K562 (cell line): Measurements from ENCODE around the gene EPHA2. TPM values are rescaled to one million over a fixed set of nuclear protein-coding genes. Genes with fewer than 3 reads are reported as not detected.

Experiments
- ATAC-seq: fragments of 200-7000 bp; cut with Tn5 transposase; 3 replicates; pipeline ENCODE4 v1.9.1; 2020; ENCODE audit warnings: moderate library complexity
- BruUV-seq: library from RNA; stranded (reverse); fragments of 400-500 nt; replicated peaks from 2 replicates; lab custom pipeline; 2021; lab: Mats Ljungman, UMichigan
- CTCF ChIA-PET: fragments of 300-600 bp; formaldehyde crosslinking; extraction: SDS; loops from one replicate; lab custom pipeline; 2021; ENCODE audit warnings: low intra/inter-chr PET ratio; lab: Yijun Ruan, JAX
- POLR2A ChIA-PET: fragments of 300-600, 350-650 bp; sonication (Branson Sonifier 250); formaldehyde crosslinking; extraction: SDS; loops from one replicate; lab custom pipeline; 2021; ENCODE audit warnings: antibody characterized with exemption, inconsistent platforms; lab: Yijun Ruan, JAX
- DNase-seq, 4 experiments: peaks; one replicate each; pipeline versions ENCODE4 v3.0.0 to v3.0.0-alpha.2; 2011 to 2018; ENCODE audit warnings: low spot score in 3 of 4, mixed read lengths in 3 of 4; ENCODE audit errors: extremely low read depth in 1 of 4
- FAIRE-seq: peaks from 2 replicates; lab custom pipeline; 2011; peaks lifted over from hg19 to GRCh38; lab: Jason Lieb, UNC
- H2AFZ ChIP-seq: 2 replicates; pipeline ENCODE4 v1.6.0; 2011; ENCODE audit warnings: low read depth, low read length, control low read depth, inconsistent platforms
- H3K27ac ChIP-seq: fragments of 200-600 bp; 3 replicates; pipeline ENCODE4 v1.8.0; 2011; ENCODE audit warnings: low read depth, mild to moderate bottlenecking, control low read depth, inconsistent platforms, low read length, moderate library complexity, mixed read lengths; ENCODE audit errors: extremely low read depth
- H3K27me3 ChIP-seq, 2 experiments: fragments of 300-600 bp in 1 of 2; 2 replicates in 1 of 2; 3 replicates in 1 of 2; pipeline versions ENCODE4 v1.6.0 to v1.8.0; 2011; ENCODE audit warnings: inconsistent platforms in 2 of 2, low read length in 2 of 2, mild to moderate bottlenecking in 1 of 2, mixed read lengths in 1 of 2, moderate library complexity in 1 of 2; ENCODE audit not compliant: control insufficient read depth in 2 of 2, insufficient read depth in 2 of 2
- H3K36me3 ChIP-seq: fragments of 300-600 bp; 3 replicates; pipeline ENCODE4 v1.8.0; 2011; ENCODE audit warnings: mild to moderate bottlenecking, low read length, inconsistent platforms; ENCODE audit not compliant: control insufficient read depth, insufficient read depth
- H3K4me1 ChIP-seq, 2 experiments: fragments of 200-600 bp in 1 of 2; replicated peaks in 1 of 2; 2 replicates in 1 of 2; 3 replicates in 1 of 2; pipeline versions ENCODE4 v1.5.1 to v1.8.0; 2011; ENCODE audit warnings: inconsistent platforms in 2 of 2, low read length in 2 of 2, mild to moderate bottlenecking in 1 of 2, mixed read lengths in 1 of 2, moderate library complexity in 1 of 2; ENCODE audit not compliant: control insufficient read depth in 2 of 2, insufficient read depth in 2 of 2
- H3K4me2 ChIP-seq: 2 replicates; pipeline ENCODE4 v1.6.1; 2011; ENCODE audit warnings: low read length, control low read depth, inconsistent platforms, mixed read lengths; ENCODE audit not compliant: insufficient read depth
- H3K4me3 ChIP-seq: fragments of 200-600 bp; sonication (generic), shearing (Covaris generic); 2 replicates; pipeline ENCODE4 v1.5.1; 2016; ENCODE audit warnings: control low read depth, inconsistent platforms
- H3K79me2 ChIP-seq: fragments of 200-600 bp; 3 replicates; pipeline ENCODE4 v1.8.0; 2011; ENCODE audit warnings: low read length, inconsistent platforms; ENCODE audit not compliant: control insufficient read depth, insufficient read depth
- H3K9ac ChIP-seq, 2 experiments: 2 replicates each; pipeline versions ENCODE4 v1.6.0 to v1.6.1; 2011; ENCODE audit warnings: low read depth in 2 of 2, low read length in 2 of 2, control low read depth in 1 of 2, inconsistent platforms in 1 of 2, mild to moderate bottlenecking in 1 of 2, mixed read lengths in 1 of 2; ENCODE audit not compliant: insufficient read depth in 1 of 2
- H3K9me1 ChIP-seq: one replicate; pipeline ENCODE4 v1.6.0; 2011; ENCODE audit warnings: inconsistent platforms, mild to moderate bottlenecking, low read length, moderate library complexity; ENCODE audit not compliant: control insufficient read depth, insufficient read depth
- H3K9me3 ChIP-seq: replicated peaks from 2 replicates; pipeline ENCODE4 v1.5.1; 2011; ENCODE audit warnings: low read depth, low read length, inconsistent platforms; ENCODE audit not compliant: control insufficient read depth, insufficient read depth
- H4K20me1 ChIP-seq: replicated peaks from 2 replicates; pipeline ENCODE4 v1.6.1; 2011; ENCODE audit warnings: low read length, inconsistent platforms, mixed read lengths; ENCODE audit not compliant: control insufficient read depth, insufficient read depth
- HLTF ChIP-seq: fragments of 450-650 bp; IDR thresholded peaks from 2 replicates; pipeline ENCODE4 v1.6.1; 2016
- HMG20B ChIP-seq: fragments of 250-450 bp; sonication (Bioruptor Pico); IDR thresholded peaks from 2 replicates; pipeline ENCODE4 v1.5.0; 2021; ENCODE audit warnings: mild to moderate bottlenecking
- MAFG ChIP-seq: fragments of 450-650 bp; conservative IDR thresholded peaks from 2 replicates; pipeline ENCODE4 v1.6.1; 2016; ENCODE audit warnings: missing genetic modification characterization, missing compliant biosample characterization
- MAX ChIP-seq: sonication (generic); formaldehyde crosslinking; IDR thresholded peaks from 2 replicates; pipeline ENCODE4 v1.9.0; 2022; ENCODE audit warnings: mild to moderate bottlenecking, missing genetic modification reagents
- TOE1 ChIP-seq, 2 experiments: fragments of 450-650 bp in 1 of 2; sonication (generic) in 1 of 2; formaldehyde crosslinking in 1 of 2; IDR thresholded peaks; 2 replicates each; pipeline versions ENCODE4 v1.7.1 to v1.8.0; 2016 to 2022; ENCODE audit warnings: borderline replicate concordance in 2 of 2, mild to moderate bottlenecking in 2 of 2, antibody characterized with exemption in 1 of 2, inconsistent platforms in 1 of 2, low read depth in 1 of 2, missing genetic modification reagents in 1 of 2, moderate library complexity in 1 of 2
- WGBS: fragments of 100-300 bp; shearing (Covaris generic); methylation state at CpG from one replicate; pipeline ENCODE4 v1.1.6; 2016; ENCODE audit warnings: low coverage, mixed read lengths; ENCODE audit not compliant: insufficient coverage; ENCODE audit errors: missing lambda C conversion rate; 5-methylcytosine and 5-hydroxymethylcytosine counted together
- in situ Hi-C: fragments of 300-500 bp; cut with MboI; formaldehyde crosslinking; loops from 4 replicates; pipeline ENCODE4 v1.15.0; 2018; ENCODE audit warnings: inconsistent platforms, mixed read lengths
- intact Hi-C: fragments of 100-400 bp; cut with micrococcal nuclease; formaldehyde crosslinking; loops from 2 replicates; pipeline ENCODE4 v1.14.2; 2022
- polyA plus RNA-seq, 8 experiments: library from polyadenylated mRNA; depleted of rRNA in 4 of 8; stranded (reverse) in 5 of 8; unstranded in 3 of 8; fragments of >200 nt; fragmentation: Nextera tagmentation in 2 of 8; fragmentation: Illumina TruSeq in 1 of 8; extraction: Ambion mirVana in 2 of 8; extraction: Trizol in 1 of 8; gene quantifications; 2 replicates each; pipeline versions ENCODE4 v1.2.1 to v1.2.3, GENCODE V29; 2011 to 2014; ENCODE audit warnings: inconsistent platforms in 1 of 8, missing spikeins in 1 of 8
- total RNA-seq, 7 experiments: library from RNA; depleted of rRNA in 6 of 7; stranded (reverse); fragments of >200 nt in 6 of 7; fragmentation: Illumina TruSeq in 2 of 7; extraction: Trizol in 2 of 7; gene quantifications; 2 replicates each; pipeline versions ENCODE4 v1.2.1 to v1.2.3, GENCODE V29; 2011 to 2021; ENCODE audit warnings: low replicate concordance in 1 of 7
- TF ChIP-seq, protein P1 (sequence below), 2 experiments: IDR thresholded peaks; 2 replicates each; pipeline ENCODE4 v1.6.1; 2011; ENCODE audit warnings: borderline replicate concordance in 1 of 2, control low read depth in 1 of 2, low read depth in 1 of 2, low read length in 1 of 2, mild to moderate bottlenecking in 1 of 2, mixed read lengths in 1 of 2, moderate library complexity in 1 of 2; ENCODE audit not compliant: insufficient read depth in 1 of 2, insufficient read length in 1 of 2, poor library complexity in 1 of 2, severe bottlenecking in 1 of 2; ENCODE audit errors: extremely low read depth in 1 of 2

EPHA2 gene
- total and polyA plus RNA-seq, 9 of the 15 experiments (the other 6 are each of a cell fraction or from before 2014, with no cell fraction given): 0.04 to 0.40 (median 0.07) TPM; not detected in 4

DNA sequence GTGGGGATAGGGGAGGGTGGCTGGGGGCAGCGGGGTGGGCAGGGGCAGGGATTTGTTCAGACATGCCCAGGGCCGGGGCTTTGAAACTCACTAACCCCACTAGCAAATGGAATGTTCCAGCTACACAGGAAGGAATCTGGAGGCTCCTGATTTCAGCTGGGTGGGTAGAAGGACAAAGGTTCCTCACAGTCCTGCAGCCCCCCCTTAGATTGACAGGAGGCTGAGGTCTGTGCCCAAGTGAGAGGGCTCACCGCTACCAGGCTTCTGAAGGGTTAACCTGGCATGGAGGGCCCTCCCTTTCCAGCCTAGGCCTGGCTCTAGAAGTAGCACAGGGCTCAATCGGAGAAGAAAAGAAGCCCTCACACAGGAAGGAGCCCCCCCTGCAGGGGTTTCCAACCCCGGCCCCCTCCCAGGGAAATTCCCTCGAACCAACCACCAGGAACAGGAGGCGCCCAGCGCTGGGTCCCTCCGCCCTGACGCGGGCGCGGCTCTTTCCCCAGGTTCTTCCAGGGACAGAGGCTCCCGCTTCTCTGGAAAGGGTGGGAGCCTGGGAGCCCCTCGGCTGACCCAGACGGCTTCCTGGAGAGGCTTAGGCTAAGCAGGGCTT, 3.3 kb downstream of the EPHA2 start:
- intact Hi-C loops (loop anchor here (5.0 kb wide), 1 partner anchor 70 kb away; no protein-coding TSS in a partner anchor), in situ Hi-C loops (no loop called here)
- BruUV-seq: no TSS peak
- Histone ChIP-seq H3K36me3 (no peaks in the 10 kb centered on the region), H3K4me1 (peaks cover 18 to 58% of the 10 kb centered on the region in 2 experiments), H3K9me1 (peaks cover 4% of the 10 kb centered on the region), H3K9ac (no peak overlapping the region; a peak in 1 of 4 replicates), H3K27ac (no peak overlapping the region), H3K79me2 (no peaks in the 10 kb centered on the region), H4K20me1 (peaks cover 6% of the 10 kb centered on the region; the same call in 1 of the 2 replicates), H3K27me3 (no peaks in the 10 kb centered on the region), H2AFZ (no peak overlapping the region), H3K4me3 (no peak overlapping the region), H3K4me2 (no peak overlapping the region), H3K9me3 (no peaks in the 10 kb centered on the region)
- no peak for ATAC-seq
- no peak for DNase-seq
- CTCF ChIA-PET: no interaction called here
- TF ChIP-seq TOE1 (IDR thresholded peaks at IDR 0.05; ENCODE audit: borderline replicate concordance) (no peak), TOE1 (CRISPR knock-in tag; IDR thresholded peaks at IDR 0.05; ENCODE audit: borderline replicate concordance, low read depth) (no peak), MAFG (tag) (no peak), MAX (CRISPR knock-in tag) (no peak), HLTF (no peak), HMG20B (CRISPR knock-in tag) (no peak)
- TF ChIP-seq, protein P1, sequence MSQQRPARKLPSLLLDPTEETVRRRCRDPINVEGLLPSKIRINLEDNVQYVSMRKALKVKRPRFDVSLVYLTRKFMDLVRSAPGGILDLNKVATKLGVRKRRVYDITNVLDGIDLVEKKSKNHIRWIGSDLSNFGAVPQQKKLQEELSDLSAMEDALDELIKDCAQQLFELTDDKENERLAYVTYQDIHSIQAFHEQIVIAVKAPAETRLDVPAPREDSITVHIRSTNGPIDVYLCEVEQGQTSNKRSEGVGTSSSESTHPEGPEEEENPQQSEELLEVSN (IDR thresholded peaks at IDR 0.05; ENCODE audit: borderline replicate concordance in 1 of 2, extremely low read depth in 1 of 2, insufficient read depth in 1 of 2, insufficient read length in 1 of 2, low read depth in 1 of 2, low read length in 1 of 2, poor library complexity in 1 of 2, severe bottlenecking in 1 of 2): no peak
- POLR2A ChIA-PET: interaction anchor here (0.8 to 1.7 kb wide), 2 partner anchors 8 to 16 kb away, joined by 4 to 6 read pairs; no protein-coding TSS in a partner anchor
- WGBS: 70% methylated on average over 14 of the region's 16 CpGs
- FAIRE-seq: no peak
